ENCODE results near the gene WRNIP1.

- TF ChIP-seq CTCF (IDR thresholded peaks at IDR 0.05) (no peak), POLR2A (IDR thresholded peaks at IDR 0.05) (no peak)
These were observed 32.6 kb upstream of the WRNIP1 start for GRCh38 chr6:2732503-2733089.

All from esophagus squamous epithelium (tissue), 4 donors.